GM23248 (cell line): ENCODE results near the gene HNF1B.
A peak's percentile ranks its signal among the peaks of the same experiment; 100 is the strongest.

ENCODE experiments used
- EZH2 ChIP-seq: fragments of 200-600 bp; sonication (generic); IDR thresholded peaks from 2 replicates; pipeline ENCODE4 v1.6.1; 2018; ENCODE audit warnings: antibody characterized with exemption, mild to moderate bottlenecking; ENCODE audit not compliant: insufficient read depth, poor library complexity, severe bottlenecking
- EZH2phosphoT487 ChIP-seq: fragments of 200-600 bp; sonication (generic); IDR thresholded peaks from 2 replicates; pipeline ENCODE4 v1.6.1; 2018; ENCODE audit warnings: antibody characterized with exemption, moderate library complexity, mild to moderate bottlenecking, low read depth; ENCODE audit not compliant: insufficient read depth

- TF ChIP-seq EZH2 (peak; percentile 90), EZH2phosphoT487 (peak; percentile 93; the same call in 1 of the 2 replicates)
Measured at GRCh38 chr17:37742762-37743611, 1.9 kb downstream of the HNF1B start.
